GM19023 (cell line): Measurements from ENCODE around the gene SENP2.
"Not testable (repeated sequence)": the region's sequence is repeated elsewhere in the genome, so short reads cannot be mapped to it uniquely, and the experiment has no call there.

Experiments used
- ATAC-seq: cut with Tn5 transposase; IDR thresholded peaks from one replicate; pipeline ENCODE4 v1.9.1; 2021; ENCODE audit warnings: mild to moderate bottlenecking, moderate library complexity; ENCODE audit not compliant: unreplicated experiment

Gene SENP2

DNA sequence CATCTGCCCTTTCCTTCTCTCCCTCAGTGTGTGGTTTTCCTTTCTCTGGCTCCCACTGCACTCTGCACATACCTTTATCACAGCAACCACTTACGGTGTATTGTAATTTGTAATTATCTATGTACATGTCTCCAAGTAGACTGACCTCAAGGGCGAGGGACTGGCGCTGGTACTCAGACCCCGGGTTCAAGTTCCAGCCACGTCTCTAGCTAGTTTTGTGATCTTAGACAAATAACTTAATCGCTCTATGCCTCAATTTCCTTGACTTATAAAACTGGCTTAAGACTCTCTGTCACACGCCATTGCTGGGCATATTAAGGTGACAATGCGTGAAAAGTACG lies 607 bp upstream of the SENP2 start:
- no peak for ATAC-seq

DNA sequence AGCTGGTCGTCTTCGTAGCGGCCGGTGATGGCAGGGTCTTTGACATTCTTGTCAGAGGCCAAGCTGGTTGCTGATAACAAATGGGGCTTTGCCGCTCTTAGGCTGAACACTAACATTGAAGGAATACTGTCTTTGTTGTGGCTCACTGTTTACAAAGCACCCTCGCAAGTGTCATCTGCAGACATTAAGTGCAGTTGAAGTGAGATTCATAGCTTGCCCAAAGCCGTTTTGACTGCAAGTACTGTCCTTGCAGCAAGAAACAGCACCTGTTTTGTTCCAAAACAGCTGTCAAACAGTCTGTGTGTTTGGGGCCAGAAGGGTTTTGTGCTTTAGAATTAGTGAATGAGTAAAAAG lies 568 bp downstream of the SENP2 start:
- ATAC-seq = no peak

DNA sequence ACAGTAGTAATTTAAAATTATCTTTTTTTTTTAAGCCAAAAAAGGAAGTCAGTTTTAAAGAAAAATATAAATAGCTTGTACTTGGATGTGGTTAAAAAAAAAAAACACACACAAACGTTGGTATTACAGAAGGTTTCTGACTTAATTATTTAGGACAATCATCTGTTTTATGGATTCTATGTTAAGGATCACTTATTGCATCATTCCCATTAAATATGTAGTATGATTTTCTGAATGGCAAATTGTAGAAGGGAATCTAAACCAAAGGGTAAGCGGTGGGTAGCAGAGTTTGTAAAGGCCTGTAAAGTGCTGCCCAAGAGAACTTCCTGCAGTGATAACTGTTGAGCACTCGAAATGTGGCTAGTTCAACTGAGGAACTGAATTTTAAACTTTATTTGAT lies 8.0 kb downstream of the SENP2 start:
- ATAC-seq = no peak

DNA sequence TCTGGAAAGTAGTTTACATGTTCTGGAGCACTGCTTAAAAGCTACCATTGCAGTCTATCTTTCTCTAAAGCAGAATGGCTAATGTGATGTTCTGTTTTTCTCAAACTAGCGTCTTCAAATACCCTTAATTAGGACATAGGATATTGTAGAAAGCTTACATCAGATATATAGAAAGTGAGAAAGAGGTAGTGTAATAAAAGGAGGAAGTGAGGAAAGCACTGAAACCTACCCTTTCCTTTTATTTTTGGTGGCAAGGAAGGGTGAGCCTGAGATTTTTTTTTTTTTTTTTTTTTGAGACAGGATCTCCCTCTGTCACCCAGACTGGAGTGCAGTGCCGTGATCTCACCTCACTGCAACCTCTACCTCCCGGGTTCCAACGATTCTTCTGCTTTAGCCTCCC lies 9.4 kb downstream of the SENP2 start:
- no peak for ATAC-seq

DNA sequence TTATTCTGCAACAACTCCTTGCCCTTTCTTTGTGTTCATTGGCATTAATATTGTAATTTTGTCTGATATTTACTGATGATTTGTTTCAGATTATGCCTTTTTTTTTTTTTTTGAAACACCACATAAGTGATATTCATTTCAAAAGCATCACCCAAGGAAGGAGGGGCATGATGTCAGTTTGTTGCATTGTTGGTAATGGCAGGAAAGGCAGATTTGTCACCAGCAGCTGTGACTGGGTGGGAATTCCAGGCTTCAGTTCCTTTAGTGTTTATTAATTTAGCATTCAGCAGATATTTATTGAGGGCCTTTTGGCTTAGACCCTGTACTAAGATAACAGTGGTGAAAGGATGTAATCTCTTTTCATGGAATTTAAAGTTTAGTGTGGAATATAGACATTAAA lies 19.5 kb downstream of the SENP2 start:
- ATAC-seq = no peak

DNA sequence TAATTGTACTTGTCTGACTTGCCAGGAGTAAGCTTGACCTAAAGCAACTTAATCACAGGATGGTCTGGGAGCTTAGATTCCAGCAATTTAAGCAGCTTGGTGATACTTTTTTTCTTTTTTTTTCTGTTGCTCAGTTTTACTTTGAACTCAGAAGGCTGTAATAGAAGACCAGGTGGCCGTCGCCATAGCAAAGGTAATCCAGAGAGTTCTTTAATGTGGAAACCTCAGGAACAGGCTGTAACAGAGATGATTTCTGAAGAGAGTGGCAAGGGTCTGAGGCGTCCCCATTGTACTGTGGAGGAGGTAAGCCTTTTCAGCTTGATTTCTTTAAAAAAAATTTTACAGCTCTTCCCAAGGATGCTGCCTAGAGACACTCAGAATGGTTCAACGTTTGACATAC lies 20.1 kb downstream of the SENP2 start:
- ATAC-seq = no peak

DNA sequence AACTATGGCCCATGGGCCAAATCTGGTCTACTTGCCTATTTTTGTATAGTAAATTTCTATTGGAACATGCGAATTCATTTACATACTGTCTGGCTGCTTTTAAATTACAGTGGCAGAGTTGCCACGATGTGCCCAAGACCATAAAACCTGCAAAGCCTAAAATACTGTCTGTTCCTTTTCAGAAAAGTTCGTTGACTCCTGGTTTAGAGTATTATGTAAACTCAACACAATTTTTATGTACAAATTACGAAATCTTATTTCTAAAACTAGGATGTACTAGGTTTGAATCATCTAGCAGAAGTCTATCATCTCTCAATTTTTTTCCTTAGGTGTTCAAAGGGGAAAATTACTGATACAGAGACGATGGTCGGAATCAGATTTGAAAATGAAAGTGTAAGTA lies 26.9 kb downstream of the SENP2 start:
- ATAC-seq = no peak

DNA sequence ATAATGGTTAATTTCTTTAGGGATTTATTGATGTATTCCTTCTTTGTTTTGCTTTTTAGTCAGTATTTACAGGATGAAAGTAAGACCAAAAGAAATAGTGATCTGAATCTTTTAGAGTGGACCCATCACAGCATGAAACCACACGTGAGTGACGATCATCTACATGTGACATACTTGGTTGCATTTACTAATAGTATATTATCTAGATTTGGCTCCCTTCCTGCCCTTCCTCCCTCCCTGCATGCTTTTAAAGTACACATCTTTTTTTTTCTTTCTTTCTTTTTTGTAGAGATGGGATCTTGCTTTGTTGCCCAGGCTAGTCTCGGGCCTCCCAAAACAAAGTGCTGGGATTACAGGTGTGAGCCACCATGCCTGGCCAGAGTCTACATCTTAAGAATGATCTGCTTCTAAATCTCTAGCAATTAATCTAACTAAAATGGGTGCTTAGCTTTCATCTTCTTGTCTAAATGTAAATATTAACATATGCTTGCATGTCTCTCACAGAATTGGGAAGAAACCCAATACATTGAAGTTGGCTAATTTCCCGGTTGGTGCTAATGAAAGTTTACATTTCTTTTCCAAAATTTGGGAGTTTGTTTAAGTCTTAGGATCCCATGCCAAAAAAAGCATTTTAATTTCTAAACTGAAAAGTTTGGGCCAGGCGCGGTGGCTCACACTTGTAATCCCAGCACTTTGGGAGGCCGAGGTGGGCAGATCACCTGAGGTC lies 38.0 kb downstream of the SENP2 start:
- no peak for ATAC-seq

DNA sequence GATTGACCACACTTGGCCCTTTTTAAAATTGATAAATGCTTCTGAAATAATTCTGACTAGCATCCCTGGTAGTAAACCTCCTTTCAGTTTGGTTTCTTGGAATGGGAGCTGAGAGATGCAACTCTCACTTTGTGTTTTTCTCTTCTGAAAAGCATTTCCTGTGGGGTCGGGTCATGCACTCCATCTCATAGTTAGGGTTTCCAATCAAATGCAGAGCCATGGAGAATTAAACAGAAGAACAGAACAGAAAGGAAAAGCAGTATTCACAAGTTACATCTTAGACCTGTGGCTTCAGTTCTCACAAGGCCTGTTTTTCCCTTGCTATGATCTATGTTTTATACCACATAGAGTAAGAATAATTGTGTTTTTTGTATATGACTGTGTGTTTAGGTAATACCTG lies 39.7 kb downstream of the SENP2 start:
- ATAC-seq = no peak

DNA sequence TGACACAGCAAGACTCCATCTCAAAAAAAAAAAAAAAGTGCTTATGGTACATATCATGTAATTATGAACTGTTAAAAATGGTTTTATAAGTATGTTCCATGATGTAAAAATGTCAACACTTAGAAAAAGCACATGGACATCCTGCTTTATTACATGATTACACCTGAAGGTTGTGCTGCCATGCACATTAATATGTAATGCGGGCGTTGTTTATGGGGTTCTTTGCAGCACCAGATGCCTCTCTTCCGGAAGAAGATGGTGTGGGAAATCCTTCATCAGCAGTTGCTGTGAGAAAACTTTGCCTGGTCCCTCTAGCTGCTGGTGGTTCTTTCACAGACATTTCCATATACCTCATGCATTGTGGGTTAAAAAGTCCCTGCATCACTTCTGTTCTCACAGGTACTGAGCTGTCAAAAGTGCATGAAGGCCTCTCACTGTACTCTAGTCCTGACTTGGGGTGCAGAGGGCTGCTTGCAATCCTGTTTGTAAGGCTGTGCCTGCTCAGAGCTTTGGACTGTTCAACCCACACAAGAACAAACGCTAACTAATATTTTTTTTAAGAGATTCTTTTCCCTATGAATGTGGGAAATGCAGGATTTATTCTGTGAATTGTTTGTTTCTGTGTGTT lies 43.6 kb downstream of the SENP2 start:
- ATAC-seq = no peak

DNA sequence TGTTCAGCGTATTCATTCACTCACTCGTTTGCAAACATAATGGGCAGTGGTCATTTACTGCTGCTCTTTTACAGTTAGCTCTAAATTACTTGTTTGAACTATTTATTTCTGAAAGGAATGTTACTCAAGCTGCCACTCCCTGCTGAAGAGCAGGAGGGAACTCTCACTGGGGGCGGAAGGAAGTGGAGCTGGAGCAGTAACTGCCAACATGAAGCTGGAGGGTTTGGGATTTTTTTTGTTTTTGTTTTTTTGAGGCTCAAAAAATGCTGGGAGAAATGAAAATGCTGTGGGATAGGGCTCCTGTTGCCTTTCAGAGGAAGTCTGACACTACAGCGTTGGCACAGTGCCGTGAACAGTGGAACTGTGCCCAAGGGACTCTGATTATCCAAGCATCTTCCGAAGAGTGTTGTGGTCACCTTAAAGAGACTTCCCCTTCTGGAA lies 44.1 kb downstream of the SENP2 start:
- no peak for ATAC-seq

DNA sequence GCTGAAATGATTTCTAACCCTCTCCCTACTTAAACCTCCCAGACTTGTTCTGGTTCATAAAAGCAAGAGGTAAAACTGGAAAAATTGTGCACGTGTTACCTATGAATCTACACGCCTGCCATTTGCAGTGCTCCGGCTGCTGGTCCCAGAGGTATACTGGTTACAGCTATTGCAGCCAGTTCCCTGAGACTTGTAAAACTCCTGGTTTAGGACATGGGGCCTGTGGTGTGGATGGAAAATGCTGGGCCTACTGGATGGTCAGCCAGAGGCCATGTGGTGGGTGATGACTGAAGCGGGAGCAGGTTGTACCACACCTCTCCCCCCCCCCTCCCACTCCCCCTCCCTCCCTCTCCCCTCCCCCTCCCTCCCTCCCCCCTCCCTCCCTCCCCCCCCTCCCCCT lies 45.0 kb downstream of the SENP2 start:
- no peak for ATAC-seq

DNA sequence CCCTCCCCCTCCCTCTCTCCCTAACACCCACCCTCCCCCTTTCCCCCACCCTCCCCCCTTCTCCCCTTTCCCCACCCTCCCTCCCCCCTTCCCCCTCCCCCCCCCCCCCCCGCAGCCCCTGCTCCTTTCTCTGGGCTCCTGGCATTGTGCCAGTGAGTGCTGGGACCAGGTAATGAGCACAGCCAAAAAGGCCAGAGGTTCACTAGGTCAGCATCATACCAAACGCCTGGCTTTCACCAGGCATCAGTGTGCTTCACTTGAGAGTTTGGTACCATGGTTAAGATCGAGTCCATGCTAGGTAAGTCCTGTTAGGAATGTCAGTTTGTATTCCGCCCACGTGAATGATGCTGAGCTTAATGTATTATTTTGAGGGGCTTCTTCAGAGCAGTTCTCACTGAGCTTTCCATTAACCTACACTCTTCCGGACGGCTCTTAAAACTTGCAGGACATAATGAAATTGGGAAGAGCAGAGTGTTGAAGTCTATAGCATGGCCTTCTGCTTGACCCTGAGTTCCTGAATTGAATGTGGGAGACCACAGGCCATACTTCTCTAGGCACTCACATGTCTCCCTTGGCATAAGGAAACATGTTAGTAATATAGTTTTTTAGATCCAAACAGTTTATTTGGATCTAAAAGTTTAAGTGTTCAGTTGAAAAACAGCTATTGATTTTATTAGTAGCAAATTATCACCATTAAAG lies 45.6 kb downstream of the SENP2 start:
- ATAC-seq = no peak

DNA sequence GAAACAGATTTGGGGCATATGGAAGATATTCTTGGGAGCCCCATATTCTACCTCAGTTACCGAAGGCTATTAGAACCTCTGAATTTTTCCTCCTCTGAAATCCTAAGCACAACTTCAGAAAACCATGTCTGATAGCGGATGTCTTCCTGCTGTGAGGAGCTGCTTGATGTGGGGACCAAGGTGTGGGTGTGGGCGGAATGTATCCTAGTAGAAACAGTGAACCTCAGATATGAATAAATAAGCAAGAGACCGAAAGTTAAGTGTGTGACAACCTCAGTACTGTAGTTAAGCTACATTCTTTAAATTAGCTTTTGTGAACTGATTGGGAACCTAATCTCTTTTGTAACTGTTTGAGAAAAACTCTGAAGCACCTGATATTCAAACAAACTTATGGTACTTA lies 46.9 kb downstream of the SENP2 start:
- ATAC-seq = no peak

DNA sequence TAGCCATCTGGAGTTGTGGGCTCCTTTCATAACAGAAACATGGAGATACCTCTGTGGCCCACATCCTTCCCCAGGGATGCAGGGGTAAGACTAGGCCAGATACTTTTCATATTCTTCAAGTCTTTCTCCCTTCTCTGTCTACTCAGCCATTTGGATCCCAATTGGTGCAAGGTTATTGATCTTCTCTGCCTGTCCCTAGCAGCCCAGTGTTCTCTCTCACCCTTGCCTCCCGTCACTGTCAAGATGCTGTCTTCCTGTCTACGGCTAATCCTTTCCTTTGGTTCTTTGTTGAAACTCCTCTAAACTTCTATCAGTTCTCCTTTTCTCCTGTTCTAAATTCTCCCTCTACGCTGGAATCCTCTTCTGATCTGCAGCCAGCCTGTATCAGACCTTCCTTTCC lies 51.3 kb downstream of the SENP2 start:
- no peak for ATAC-seq

DNA sequence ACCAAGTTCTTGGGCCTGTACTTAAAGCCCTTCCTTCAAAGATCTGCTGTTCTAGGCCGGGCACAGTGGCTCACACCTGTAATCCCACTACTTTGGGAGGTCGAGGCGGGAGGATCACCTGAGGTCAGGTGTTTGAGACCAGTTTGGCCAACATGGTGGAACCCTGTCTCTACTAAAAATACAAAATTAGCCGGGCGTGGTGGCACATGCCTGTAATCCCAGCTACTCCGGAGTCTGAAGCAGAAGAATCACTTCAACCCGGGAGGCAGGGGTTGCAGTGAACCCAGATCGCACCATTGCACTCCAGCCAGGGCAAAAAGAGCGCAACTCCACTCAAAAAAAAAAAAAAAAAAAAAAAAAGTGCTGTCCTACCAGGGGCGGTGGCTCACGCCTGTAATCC lies 52.6 kb downstream of the SENP2 start:
- not testable (repeated sequence) for ATAC-seq

DNA sequence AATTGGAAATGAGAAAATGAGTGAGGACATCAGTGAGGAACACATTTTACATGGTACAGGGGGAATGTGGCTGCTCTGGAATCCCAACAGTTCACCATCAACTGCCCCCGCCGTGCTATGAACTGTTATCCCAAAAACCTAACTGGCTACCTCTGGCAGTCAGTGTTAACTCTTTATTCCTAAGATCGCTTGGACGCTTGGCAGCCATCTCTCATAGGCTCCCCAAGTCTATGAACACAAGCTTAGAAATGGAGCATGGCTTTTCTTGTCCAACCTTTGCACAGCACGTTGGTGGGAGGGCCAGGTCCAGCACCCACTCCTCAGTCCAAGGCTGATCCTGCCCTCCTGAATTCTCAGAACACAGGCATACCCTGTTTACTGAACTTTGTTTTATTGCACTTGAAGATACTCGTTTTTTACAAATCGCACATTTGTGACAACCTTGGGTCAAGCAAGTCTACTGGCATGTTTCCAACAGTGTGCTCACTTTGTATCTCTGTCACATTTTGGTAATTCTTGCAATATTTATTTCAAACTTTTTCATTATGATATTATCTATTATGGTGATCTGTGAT lies 53.6 kb downstream of the SENP2 start:
- ATAC-seq = no peak

DNA sequence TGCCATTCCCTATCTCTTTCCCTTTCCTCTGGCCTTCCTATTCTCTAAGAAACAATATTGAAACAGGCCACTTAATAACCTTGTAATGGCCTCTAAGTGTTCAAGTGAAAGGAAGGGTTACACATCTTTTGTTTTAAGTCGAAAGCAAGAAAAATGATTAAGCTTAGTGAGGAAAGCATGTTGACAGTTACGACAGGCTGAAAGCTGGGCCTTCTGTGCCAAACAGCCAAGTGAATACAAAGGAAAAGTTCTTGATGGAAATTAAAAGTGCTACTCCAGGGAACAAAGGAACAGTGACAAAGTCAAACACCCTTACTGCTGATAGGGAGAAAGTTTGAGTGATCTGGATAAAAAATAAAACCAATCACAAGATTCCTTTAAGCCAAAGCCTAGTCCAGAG lies 54.2 kb downstream of the SENP2 start:
- ATAC-seq = no peak

DNA sequence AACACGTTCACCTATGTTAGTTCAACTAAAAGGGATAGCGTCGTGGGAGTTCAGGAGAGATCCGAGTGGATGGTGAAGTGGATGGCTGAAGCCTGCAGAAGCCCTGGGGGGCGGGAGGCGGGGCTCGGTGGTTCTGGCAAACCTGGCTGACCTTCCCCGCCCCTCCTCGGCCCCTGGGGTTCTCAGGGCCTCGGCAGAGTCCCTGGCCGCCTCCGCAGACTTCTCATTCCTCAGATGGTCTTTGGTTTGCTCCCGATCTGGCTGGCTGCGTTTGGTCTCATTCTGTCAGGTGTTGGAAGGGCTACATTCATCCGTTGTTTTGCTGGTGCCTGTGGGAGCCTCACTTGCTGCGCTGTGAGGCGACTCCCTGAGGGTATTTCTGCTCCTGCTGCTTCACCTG lies 59.1 kb downstream of the SENP2 start:
- ATAC-seq = not testable (repeated sequence)

DNA sequence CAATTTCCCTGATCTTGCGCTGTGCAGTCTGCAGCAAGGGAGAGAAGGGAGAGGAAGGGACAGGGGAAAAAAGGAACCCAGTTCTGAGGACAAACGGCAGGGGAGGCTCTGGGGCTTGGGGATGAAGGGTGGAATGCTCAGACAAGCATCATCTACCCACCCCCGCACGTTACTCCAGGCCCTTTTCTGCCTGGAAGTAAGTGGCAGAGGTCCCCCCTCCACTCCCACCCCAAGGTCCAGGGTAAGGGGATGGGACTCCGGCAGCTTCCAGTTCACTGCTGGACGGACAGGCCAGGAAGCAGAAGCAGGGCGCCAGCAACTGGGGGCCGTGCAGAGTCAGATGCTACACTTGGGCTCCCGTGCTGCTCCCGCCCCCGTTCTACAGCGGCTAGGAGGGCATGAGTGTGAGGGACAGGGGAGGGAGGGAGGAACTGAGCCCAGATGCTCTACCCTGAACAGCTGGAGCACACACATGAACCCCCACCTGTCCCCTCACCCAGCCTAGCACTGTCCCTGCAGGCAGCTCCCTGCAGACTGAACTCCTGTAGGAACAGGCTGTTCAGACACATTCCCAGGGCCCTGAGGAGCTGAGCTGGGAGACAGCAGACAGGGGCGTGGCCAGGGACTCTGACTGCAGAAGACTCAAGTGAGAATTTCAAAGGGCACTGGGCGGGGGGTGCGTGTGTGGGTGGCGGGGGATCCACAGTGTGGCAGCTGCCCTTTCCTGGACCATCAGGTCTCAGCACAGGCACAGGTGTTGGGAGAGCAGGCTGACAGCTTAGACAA lies 59.7 kb downstream of the SENP2 start:
- ATAC-seq = no peak

DNA sequence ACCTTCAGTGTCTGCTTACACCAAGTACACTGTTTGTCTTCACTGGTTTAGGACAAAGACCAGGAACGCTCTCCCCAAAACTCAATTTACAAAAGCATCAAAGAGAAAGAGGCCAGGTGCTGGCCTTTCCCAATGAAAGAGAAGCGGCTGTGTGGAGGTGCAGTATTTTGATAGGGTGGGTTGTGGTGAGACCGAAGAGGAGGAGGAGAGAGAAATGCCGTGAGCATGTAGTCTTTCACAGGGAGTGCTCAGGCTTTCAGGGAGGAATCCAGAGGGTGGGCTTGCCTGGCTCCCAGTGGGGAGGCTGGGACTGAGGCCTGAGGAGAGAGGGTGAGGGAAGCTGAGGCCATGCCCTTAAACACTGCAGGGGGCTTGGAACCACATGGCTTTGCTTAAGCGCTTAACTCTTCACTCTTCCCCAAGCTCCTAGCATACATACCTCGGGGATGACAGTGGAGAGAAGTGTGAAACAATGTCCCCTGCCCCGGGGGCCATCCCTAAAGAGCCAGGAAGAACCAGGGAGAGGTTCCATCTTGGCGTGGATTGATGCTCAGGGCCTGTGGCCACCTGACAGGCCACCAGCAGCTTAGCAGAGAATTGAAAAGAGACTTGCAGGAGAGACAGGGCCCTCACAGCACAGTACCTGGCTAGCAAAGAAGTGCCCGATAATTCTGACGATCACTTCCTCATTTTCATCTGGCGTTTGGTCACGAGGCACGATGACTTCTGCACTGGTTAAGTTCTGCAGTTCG lies 60.5 kb downstream of the SENP2 start:
- ATAC-seq = peak; percentile 64
